K562 (cell line): ENCODE data around the gene ZCCHC24. TPM values are rescaled to one million over a fixed set of nuclear protein-coding genes. Genes with fewer than 3 reads are reported as not detected.

Experiments
- CAMTA2 ChIP-seq: fragments of 250-450 bp; sonication (Bioruptor Pico); conservative IDR thresholded peaks from 2 replicates; pipeline ENCODE4 v1.5.1; 2022
- DLX4 ChIP-seq: fragments of 250-450 bp; sonication (Bioruptor Pico); IDR thresholded peaks from 2 replicates; pipeline ENCODE4 v1.6.1; 2021; ENCODE audit warnings: mild to moderate bottlenecking
- FOS ChIP-seq: IDR thresholded peaks from 3 replicates; pipeline ENCODE4 v1.6.1; 2011; ENCODE audit not compliant: insufficient read length; ENCODE audit errors: extremely low read depth
- FOSL1 ChIP-seq: fragments of 200-800 bp; sonication (Bioruptor generic); conservative IDR thresholded peaks from 2 replicates; pipeline ENCODE4 v1.6.1; 2016; ENCODE audit warnings: missing genetic modification characterization, missing compliant biosample characterization
- MLLT1 ChIP-seq, 2 experiments: fragments of 450-650 bp; IDR thresholded peaks; 2 replicates each; pipeline ENCODE4 v1.6.1; 2016
- MXI1 ChIP-seq: IDR thresholded peaks from 2 replicates; pipeline ENCODE4 v1.6.1; 2011; ENCODE audit warnings: low read depth, mild to moderate bottlenecking, improper control_type of control experiment, low read length
- NKRF ChIP-seq: fragments of 450-650 bp; IDR thresholded peaks from 2 replicates; pipeline ENCODE4 v1.6.1; 2016; ENCODE audit warnings: borderline replicate concordance
- NR4A1 ChIP-seq, 2 experiments: fragments of 250-450 bp in 1 of 2; fragments of 450-650 bp in 1 of 2; sonication (Bioruptor Pico) in 1 of 2; IDR thresholded peaks; 2 replicates each; pipeline versions ENCODE4 v1.4.0 to v1.6.1; 2016 to 2020; ENCODE audit warnings: mild to moderate bottlenecking in 2 of 2, missing compliant biosample characterization in 1 of 2, missing genetic modification characterization in 1 of 2, moderate library complexity in 1 of 2
- PBX2 ChIP-seq, 2 experiments: IDR thresholded peaks in 1 of 2; conservative IDR thresholded peaks in 1 of 2; 2 replicates each; pipeline ENCODE4 v1.6.1; 2016; ENCODE audit warnings: low read depth in 2 of 2, mild to moderate bottlenecking in 1 of 2, missing compliant biosample characterization in 1 of 2, missing genetic modification characterization in 1 of 2, moderate library complexity in 1 of 2
- POLR2G ChIP-seq: fragments of 200-400 bp; formaldehyde crosslinking; IDR thresholded peaks from 2 replicates; pipeline ENCODE4 v1.6.1; 2017; ENCODE audit warnings: low read depth, mild to moderate bottlenecking, antibody characterized with exemption, low read length, moderate library complexity
- RERE ChIP-seq: sonication (generic); formaldehyde crosslinking; IDR thresholded peaks from 2 replicates; pipeline ENCODE4 v1.8.0; 2023; ENCODE audit warnings: missing genetic modification reagents, mild to moderate bottlenecking, borderline replicate concordance
- SMC3 ChIP-seq: conservative IDR thresholded peaks from 2 replicates; pipeline ENCODE4 v1.6.1; 2011; ENCODE audit warnings: low read depth, low read length, improper control_type of control experiment; ENCODE audit not compliant: insufficient read depth
- TRIM24 ChIP-seq, 2 experiments: fragments of 450-650 bp; IDR thresholded peaks; 2 replicates each; pipeline ENCODE4 v1.6.1; 2016
- ZBTB7A ChIP-seq: IDR thresholded peaks from 2 replicates; pipeline ENCODE4 v1.6.1; 2011; ENCODE audit warnings: low read depth, mild to moderate bottlenecking, low read length, moderate library complexity, borderline replicate concordance; ENCODE audit not compliant: control insufficient read depth
- ZKSCAN1 ChIP-seq: fragments of 150-350 bp; IDR thresholded peaks from 2 replicates; pipeline ENCODE4 v1.6.1; 2016; ENCODE audit warnings: low read depth, low read length
- polyA plus RNA-seq, 8 experiments: library from polyadenylated mRNA; depleted of rRNA in 4 of 8; stranded (reverse) in 5 of 8; unstranded in 3 of 8; fragments of >200 nt; fragmentation: Nextera tagmentation in 2 of 8; fragmentation: Illumina TruSeq in 1 of 8; extraction: Ambion mirVana in 2 of 8; extraction: Trizol in 1 of 8; gene quantifications; 2 replicates each; pipeline versions ENCODE4 v1.2.1 to v1.2.3, GENCODE V29; 2011 to 2014; ENCODE audit warnings: inconsistent platforms in 1 of 8, missing spikeins in 1 of 8
- total RNA-seq, 7 experiments: library from RNA; depleted of rRNA in 6 of 7; stranded (reverse); fragments of >200 nt in 6 of 7; fragmentation: Illumina TruSeq in 2 of 7; extraction: Trizol in 2 of 7; gene quantifications; 2 replicates each; pipeline versions ENCODE4 v1.2.1 to v1.2.3, GENCODE V29; 2011 to 2021; ENCODE audit warnings: low replicate concordance in 1 of 7

The ZCCHC24 gene
- total and polyA plus RNA-seq, 9 of the 15 experiments (the other 6 are each of a cell fraction or from before 2014, with no cell fraction given) = 0.84 to 11.0 (median 4.6) TPM

- no peak for TF ChIP-seq RERE (CRISPR knock-in tag)
- 0 out of 4 replicates have a peak, but pooled peaks of 1 of the 2 experiments have one; percentile 23 for TF ChIP-seq MLLT1 (IDR thresholded peaks at IDR 0.05)
- no peak for TF ChIP-seq NKRF
- TF ChIP-seq FOS = no peak
- TF ChIP-seq TRIM24 (IDR thresholded peaks at IDR 0.05) = no peak
- TF ChIP-seq ZBTB7A = peak; percentile 75; the same call in 1 of the 2 replicates
- no peak for TF ChIP-seq POLR2G
- TF ChIP-seq DLX4 = no peak
- TF ChIP-seq SMC3 = no peak
- no peak for TF ChIP-seq PBX2 (CRISPR knock-in tag; IDR thresholded peaks at IDR 0.05; ENCODE audit: low read depth)
- TF ChIP-seq PBX2 (tag; conservative IDR thresholded peaks at IDR 0.05; ENCODE audit: low read depth) = no peak
- TF ChIP-seq ZKSCAN1 = no peak
- TF ChIP-seq NR4A1 (CRISPR knock-in tag; IDR thresholded peaks at IDR 0.05) = no peak
- no peak for TF ChIP-seq NR4A1 (tag; IDR thresholded peaks at IDR 0.05)
- 0 out of 2 replicates have a peak, but pooled peaks have one; percentile 40 for TF ChIP-seq FOSL1
- TF ChIP-seq CAMTA2 (CRISPR knock-in tag) = no peak
- no peak for TF ChIP-seq MXI1
Measured at GRCh38 chr10:79434821-79435251, 10.6 kb downstream of the ZCCHC24 start (continued).
